GM12878 (cell line): ENCODE data around the gene RBM15.

Source experiments
- BHLHE40 ChIP-seq, 2 experiments: fragments of 450-650 bp in 1 of 2; IDR thresholded peaks; 2 replicates each; pipeline ENCODE4 v1.6.1; 2011 to 2017; ENCODE audit warnings: low read depth in 2 of 2, borderline replicate concordance in 1 of 2, improper control_type of control experiment in 1 of 2, low read length in 1 of 2, mild to moderate bottlenecking in 1 of 2
- EZH2 ChIP-seq: IDR thresholded peaks from 2 replicates; pipeline ENCODE4 v1.6.1; 2012; ENCODE audit warnings: low read depth, mild to moderate bottlenecking, control low read depth, inconsistent platforms, low read length, borderline replicate concordance; ENCODE audit not compliant: control insufficient read depth
- FOS ChIP-seq: IDR thresholded peaks from 3 replicates; pipeline ENCODE4 v1.6.1; 2011; ENCODE audit warnings: borderline replicate concordance; ENCODE audit not compliant: insufficient read length; ENCODE audit errors: extremely low read depth
- FOXM1 ChIP-seq: IDR thresholded peaks from 2 replicates; pipeline ENCODE4 v1.6.1; 2012; ENCODE audit warnings: low read depth, mild to moderate bottlenecking, inconsistent platforms, low read length, moderate library complexity
- MYC ChIP-seq: IDR thresholded peaks from 2 replicates; pipeline ENCODE4 v1.6.1; 2011; ENCODE audit warnings: mild to moderate bottlenecking, low read length, moderate library complexity, inconsistent platforms; ENCODE audit not compliant: insufficient read depth, insufficient replicate concordance, insufficient read length, severe bottlenecking
- RELA ChIP-seq: fragments of 450-650 bp; IDR thresholded peaks from 2 replicates; pipeline ENCODE4 v1.8.0; 2014; ENCODE audit warnings: borderline replicate concordance; ENCODE audit not compliant: partially characterized antibody
- TCF12 ChIP-seq: IDR thresholded peaks from 2 replicates; pipeline ENCODE4 v1.6.1; 2011; ENCODE audit warnings: low read depth, mild to moderate bottlenecking, low read length
- ZNF622 ChIP-seq: fragments of 450-650 bp; IDR thresholded peaks from 2 replicates; pipeline ENCODE4 v1.6.1; 2017; ENCODE audit warnings: mild to moderate bottlenecking, inconsistent platforms
- ZSCAN29 ChIP-seq: fragments of 450-650 bp; IDR thresholded peaks from 2 replicates; pipeline ENCODE4 v1.6.1; 2017; ENCODE audit warnings: mild to moderate bottlenecking, moderate library complexity
- TF ChIP-seq, protein P1 (sequence below), 3 experiments: IDR thresholded peaks in 2 of 3; conservative IDR thresholded peaks in 1 of 3; 2 replicates each; pipeline ENCODE4 v1.5.1; 2011; ENCODE audit warnings: low read depth in 3 of 3, low read length in 3 of 3, mild to moderate bottlenecking in 3 of 3, control low read depth in 2 of 3, moderate library complexity in 2 of 3, inconsistent platforms in 1 of 3, mixed read lengths in 1 of 3; ENCODE audit not compliant: control insufficient read depth in 2 of 3, insufficient read depth in 1 of 3; ENCODE audit errors: extremely low read depth in 1 of 3
- TF ChIP-seq, protein P2 (sequence below): fragments of 450-650 bp; IDR thresholded peaks from 2 replicates; pipeline ENCODE4 v1.6.1; 2017; ENCODE audit warnings: borderline replicate concordance
- TF ChIP-seq, protein P3 (sequence below): IDR thresholded peaks from 2 replicates; pipeline ENCODE4 v1.6.1; 2011; ENCODE audit warnings: low read depth, mild to moderate bottlenecking, low read length, moderate library complexity, borderline replicate concordance; ENCODE audit errors: extremely low read depth

DNA sequence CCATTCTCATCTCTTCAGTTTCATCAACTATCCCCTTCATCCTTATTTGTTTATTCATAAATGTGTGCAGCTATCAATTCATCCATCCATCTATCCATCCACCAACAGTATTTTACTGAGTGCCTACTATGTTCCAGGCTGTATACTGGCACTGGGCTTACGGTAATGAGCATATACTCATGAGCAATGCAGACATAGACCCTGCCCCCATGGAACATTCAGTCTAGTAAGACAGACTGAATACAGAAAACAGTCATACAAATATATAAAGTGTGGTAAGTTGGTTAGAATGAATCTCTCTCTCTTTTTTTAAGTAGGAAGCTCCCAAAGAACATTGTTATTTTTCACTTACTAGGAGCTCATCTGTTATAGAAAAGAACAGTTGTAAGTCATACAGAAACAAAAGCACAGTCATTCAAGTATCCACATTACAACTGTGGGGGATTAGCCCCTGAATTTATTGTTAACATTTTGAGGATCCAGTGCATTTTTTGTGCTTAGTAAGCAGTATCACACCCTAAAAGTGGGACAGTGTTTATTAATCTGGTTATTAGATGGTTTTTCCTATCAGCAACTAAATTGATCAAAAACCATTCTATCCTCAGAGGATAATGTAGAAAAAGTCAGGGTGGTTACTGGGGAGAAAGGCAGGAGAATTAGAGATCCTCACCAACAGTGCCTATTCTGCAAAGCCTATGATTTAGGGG lies 48.0 kb downstream of the RBM15 start:
- TF ChIP-seq, protein P1, sequence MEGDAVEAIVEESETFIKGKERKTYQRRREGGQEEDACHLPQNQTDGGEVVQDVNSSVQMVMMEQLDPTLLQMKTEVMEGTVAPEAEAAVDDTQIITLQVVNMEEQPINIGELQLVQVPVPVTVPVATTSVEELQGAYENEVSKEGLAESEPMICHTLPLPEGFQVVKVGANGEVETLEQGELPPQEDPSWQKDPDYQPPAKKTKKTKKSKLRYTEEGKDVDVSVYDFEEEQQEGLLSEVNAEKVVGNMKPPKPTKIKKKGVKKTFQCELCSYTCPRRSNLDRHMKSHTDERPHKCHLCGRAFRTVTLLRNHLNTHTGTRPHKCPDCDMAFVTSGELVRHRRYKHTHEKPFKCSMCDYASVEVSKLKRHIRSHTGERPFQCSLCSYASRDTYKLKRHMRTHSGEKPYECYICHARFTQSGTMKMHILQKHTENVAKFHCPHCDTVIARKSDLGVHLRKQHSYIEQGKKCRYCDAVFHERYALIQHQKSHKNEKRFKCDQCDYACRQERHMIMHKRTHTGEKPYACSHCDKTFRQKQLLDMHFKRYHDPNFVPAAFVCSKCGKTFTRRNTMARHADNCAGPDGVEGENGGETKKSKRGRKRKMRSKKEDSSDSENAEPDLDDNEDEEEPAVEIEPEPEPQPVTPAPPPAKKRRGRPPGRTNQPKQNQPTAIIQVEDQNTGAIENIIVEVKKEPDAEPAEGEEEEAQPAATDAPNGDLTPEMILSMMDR (IDR thresholded peaks at IDR 0.05 in 2 of 3, conservative IDR thresholded peaks at IDR 0.05 in 1 of 3; ENCODE audit: control insufficient read depth in 2 of 3, extremely low read depth in 1 of 3, insufficient read depth in 1 of 3, low read depth in 3 of 3, low read length in 3 of 3) = no peak
- TF ChIP-seq RELA (no peak), ZSCAN29 (no peak), MYC (no peak), ZNF622 (no peak), BHLHE40 (IDR thresholded peaks at IDR 0.05; ENCODE audit: borderline replicate concordance in 1 of 2, low read depth in 2 of 2, low read length in 1 of 2) (no peak), TCF12 (no peak), EZH2 (no peak), FOXM1 (no peak), FOS (no peak)
- TF ChIP-seq, protein P2, sequence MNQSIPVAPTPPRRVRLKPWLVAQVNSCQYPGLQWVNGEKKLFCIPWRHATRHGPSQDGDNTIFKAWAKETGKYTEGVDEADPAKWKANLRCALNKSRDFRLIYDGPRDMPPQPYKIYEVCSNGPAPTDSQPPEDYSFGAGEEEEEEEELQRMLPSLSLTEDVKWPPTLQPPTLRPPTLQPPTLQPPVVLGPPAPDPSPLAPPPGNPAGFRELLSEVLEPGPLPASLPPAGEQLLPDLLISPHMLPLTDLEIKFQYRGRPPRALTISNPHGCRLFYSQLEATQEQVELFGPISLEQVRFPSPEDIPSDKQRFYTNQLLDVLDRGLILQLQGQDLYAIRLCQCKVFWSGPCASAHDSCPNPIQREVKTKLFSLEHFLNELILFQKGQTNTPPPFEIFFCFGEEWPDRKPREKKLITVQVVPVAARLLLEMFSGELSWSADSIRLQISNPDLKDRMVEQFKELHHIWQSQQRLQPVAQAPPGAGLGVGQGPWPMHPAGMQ = no peak
- TF ChIP-seq, protein P3, sequence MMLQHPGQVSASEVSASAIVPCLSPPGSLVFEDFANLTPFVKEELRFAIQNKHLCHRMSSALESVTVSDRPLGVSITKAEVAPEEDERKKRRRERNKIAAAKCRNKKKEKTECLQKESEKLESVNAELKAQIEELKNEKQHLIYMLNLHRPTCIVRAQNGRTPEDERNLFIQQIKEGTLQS = no peak
